ENCODE measurements around the gene PCDHGA1.

DNA sequence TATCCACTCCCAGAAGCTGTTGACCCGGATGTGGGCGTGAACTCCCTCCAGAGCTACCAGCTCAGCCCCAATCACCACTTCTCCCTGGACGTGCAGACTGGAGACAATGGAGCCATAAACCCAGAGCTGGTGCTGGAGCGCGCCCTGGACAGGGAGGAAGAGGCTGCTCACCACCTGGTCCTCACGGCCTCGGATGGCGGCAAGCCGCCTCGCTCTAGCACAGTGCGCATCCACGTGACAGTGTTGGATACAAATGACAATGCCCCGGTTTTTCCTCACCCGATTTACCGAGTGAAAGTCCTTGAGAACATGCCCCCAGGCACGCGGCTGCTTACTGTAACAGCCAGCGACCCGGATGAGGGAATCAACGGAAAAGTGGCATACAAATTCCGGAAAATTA lies 63.0 kb downstream of the PCDHGA1 start:
- TF ChIP-seq, protein P1, sequence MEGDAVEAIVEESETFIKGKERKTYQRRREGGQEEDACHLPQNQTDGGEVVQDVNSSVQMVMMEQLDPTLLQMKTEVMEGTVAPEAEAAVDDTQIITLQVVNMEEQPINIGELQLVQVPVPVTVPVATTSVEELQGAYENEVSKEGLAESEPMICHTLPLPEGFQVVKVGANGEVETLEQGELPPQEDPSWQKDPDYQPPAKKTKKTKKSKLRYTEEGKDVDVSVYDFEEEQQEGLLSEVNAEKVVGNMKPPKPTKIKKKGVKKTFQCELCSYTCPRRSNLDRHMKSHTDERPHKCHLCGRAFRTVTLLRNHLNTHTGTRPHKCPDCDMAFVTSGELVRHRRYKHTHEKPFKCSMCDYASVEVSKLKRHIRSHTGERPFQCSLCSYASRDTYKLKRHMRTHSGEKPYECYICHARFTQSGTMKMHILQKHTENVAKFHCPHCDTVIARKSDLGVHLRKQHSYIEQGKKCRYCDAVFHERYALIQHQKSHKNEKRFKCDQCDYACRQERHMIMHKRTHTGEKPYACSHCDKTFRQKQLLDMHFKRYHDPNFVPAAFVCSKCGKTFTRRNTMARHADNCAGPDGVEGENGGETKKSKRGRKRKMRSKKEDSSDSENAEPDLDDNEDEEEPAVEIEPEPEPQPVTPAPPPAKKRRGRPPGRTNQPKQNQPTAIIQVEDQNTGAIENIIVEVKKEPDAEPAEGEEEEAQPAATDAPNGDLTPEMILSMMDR (IDR thresholded peaks at IDR 0.05), result no peak
- TF ChIP-seq POLR2A (IDR thresholded peaks at IDR 0.05), result no peak
